Tibial artery (tissue), 4 donors: ENCODE results near the gene EDIL3.

Source experiments
- DNase-seq, 2 donors: peaks; one replicate each; pipeline ENCODE4 v3.0.0-alpha.2; 2019
- H3K27ac ChIP-seq, 2 donors: fragments of 200-600 bp; sonication (generic) in 1 of 2; 1 replicate in 1 of 2; 2 replicates in 1 of 2; pipeline ENCODE4 v1.5.1; 2018 to 2019; ENCODE audit warnings: mild to moderate bottlenecking in 1 of 2
- H3K27me3 ChIP-seq, 2 donors: fragments of 200-600 bp; sonication (generic) in 1 of 2; one replicate each; pipeline versions ENCODE4 v1.5.1 to v1.6.0; 2016 to 2019
- H3K36me3 ChIP-seq, 3 donors: fragments of 200-600 bp; sonication (generic) in 2 of 3; one replicate each; pipeline ENCODE4 v1.5.1; 2016 to 2019; ENCODE audit warnings: mild to moderate bottlenecking in 2 of 3
- H3K4me1 ChIP-seq, 4 donors: fragments of 200-600 bp; sonication (generic) in 2 of 4; 1 replicate in 3 of 4; 2 replicates in 1 of 4; pipeline ENCODE4 v1.5.1; 2016 to 2019
- H3K4me3 ChIP-seq, 2 donors: fragments of 200-600 bp; sonication (generic) in 1 of 2; 1 replicate in 1 of 2; 2 replicates in 1 of 2; pipeline ENCODE4 v1.5.1; 2018 to 2019; ENCODE audit warnings: mild to moderate bottlenecking in 2 of 2
- H3K9me3 ChIP-seq, 3 donors: fragments of 200-600 bp; sonication (generic) in 1 of 3; one replicate each; pipeline ENCODE4 v1.5.1; 2016 to 2019
- intact Hi-C: fragments of 100-400 bp; cut with DNase I; formaldehyde crosslinking; loops from one replicate; pipeline ENCODE4 v1.15.0; 2023; ENCODE audit warnings: low total_unique reads
- TF ChIP-seq, protein P1 (sequence below), 2 experiments: fragments of 200-600 bp in 1 of 2; fragments of 450-650 bp in 1 of 2; IDR thresholded peaks; one replicate each; pipeline ENCODE4 v1.5.1; 2017 to 2019; ENCODE audit warnings: antibody characterized with exemption in 2 of 2, mild to moderate bottlenecking in 1 of 2, moderate library complexity in 1 of 2

Gene EDIL3

DNA sequence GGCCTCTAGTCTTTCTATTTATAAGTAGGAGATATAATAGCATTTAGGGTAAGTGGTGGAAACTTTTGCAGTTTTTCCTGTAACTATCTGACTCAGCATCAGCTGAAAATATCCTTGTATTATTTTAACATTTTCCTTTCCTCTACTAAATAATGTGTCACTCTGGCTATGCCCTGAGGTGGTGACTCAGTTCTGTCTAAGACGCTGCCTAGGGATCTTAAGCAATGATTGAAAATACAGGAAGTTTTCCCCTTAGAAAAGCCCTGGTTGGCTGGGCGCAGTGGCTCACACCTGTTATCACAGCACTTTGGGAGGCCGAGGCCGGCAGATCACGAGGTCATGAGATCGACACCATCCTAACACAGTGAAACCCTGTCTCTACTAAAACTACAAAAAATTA lies 9.3 kb upstream of the EDIL3 start:
- Histone ChIP-seq H3K27me3 (no peaks in the 10 kb centered on the region), H3K4me1 (peaks cover 0 to 58% (median 7%) of the 10 kb centered on the region in 4 donors), H3K9me3 (no peaks in the 10 kb centered on the region), H3K27ac (peak overlapping the region; percentile 74 to 88), H3K36me3 (no peaks in the 10 kb centered on the region), H3K4me3 (peak overlapping the region in 1 of 2 donors; percentile 20)
- peak; percentile 37 to 76 for DNase-seq
- TF ChIP-seq, protein P1, sequence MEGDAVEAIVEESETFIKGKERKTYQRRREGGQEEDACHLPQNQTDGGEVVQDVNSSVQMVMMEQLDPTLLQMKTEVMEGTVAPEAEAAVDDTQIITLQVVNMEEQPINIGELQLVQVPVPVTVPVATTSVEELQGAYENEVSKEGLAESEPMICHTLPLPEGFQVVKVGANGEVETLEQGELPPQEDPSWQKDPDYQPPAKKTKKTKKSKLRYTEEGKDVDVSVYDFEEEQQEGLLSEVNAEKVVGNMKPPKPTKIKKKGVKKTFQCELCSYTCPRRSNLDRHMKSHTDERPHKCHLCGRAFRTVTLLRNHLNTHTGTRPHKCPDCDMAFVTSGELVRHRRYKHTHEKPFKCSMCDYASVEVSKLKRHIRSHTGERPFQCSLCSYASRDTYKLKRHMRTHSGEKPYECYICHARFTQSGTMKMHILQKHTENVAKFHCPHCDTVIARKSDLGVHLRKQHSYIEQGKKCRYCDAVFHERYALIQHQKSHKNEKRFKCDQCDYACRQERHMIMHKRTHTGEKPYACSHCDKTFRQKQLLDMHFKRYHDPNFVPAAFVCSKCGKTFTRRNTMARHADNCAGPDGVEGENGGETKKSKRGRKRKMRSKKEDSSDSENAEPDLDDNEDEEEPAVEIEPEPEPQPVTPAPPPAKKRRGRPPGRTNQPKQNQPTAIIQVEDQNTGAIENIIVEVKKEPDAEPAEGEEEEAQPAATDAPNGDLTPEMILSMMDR (IDR thresholded peaks at IDR 0.05), result peak in 1 of 2 experiments; percentile 8
- intact Hi-C loops, result no loop called here

- no peak for DNase-seq
- peaks cover 0 to 58% (median 7%) of the 10 kb centered on the region in 4 donors for H3K4me1 ChIP-seq
Measured at GRCh38 chr5:84392836-84393235, 8.2 kb upstream of the EDIL3 start.

GRCh38 chr5:84385705-84386104 lies 1.0 kb upstream of the EDIL3 start:
- Histone ChIP-seq H3K27ac (peak overlapping the region; percentile 95 to 98), H3K4me3 (peak overlapping the region; percentile 79 to 88), H3K9me3 (no peaks in the 10 kb centered on the region), H3K27me3 (no peaks in the 10 kb centered on the region), H3K4me1 (peaks cover 0 to 41% (median 9%) of the 10 kb centered on the region in 4 donors), H3K36me3 (no peaks in the 10 kb centered on the region)
- TF ChIP-seq, protein P1 (IDR thresholded peaks at IDR 0.05), result no peak
- intact Hi-C loops, result no loop called here
- no peak for DNase-seq

More at GRCh38 chr5:84392836-84393235, 8.2 kb upstream of the EDIL3 start:
- no peaks in the 10 kb centered on the region for H3K27me3 ChIP-seq
- peak overlapping the region; percentile 74 to 88 for H3K27ac ChIP-seq
- TF ChIP-seq, protein P1 (IDR thresholded peaks at IDR 0.05), result no peak
- H3K4me3 ChIP-seq, result no peak overlapping the region
- intact Hi-C loops, result no loop called here
- no peaks in the 10 kb centered on the region for H3K9me3 ChIP-seq
- no peaks in the 10 kb centered on the region for H3K36me3 ChIP-seq

DNA sequence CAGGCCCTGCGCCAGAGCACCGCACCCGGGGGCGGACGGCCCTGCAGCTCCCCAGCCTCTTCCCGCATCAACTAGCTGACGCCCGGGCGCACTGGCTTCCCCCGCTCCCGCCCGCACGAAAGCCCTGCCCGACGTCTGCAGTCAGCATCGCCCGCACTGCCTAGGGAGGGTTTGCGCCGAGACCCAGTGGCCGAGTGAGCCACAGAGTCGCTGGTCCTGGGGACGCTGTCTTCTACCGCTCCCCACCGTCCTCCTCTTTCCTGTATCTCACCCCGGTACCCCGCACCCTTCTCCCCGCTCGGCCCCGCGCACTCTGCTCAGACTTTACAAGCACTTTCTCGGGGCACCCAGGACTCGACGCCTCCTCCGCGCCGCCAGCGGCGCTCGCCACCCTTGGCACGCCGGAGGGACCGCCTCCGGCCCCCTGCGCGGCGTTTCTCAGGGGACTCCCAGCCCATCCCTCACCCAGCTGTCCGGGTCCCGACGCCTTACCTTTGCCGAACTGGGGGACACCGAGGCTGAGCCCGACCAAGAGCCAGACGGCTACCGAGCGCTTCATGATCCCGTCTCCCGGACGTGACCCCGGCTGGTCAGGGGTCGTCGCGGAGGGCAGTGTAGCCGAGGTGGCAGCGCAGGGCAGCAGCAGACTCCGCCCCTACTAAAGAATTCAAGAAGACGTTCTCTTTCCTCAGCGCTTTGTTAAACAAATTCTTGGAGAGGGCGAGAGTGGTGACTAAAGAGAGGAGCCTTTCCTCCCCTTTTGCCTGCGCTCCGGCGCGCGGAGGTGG lies 670 bp downstream of the EDIL3 start:
- Histone ChIP-seq H3K36me3 (no peaks in the 10 kb centered on the region), H3K27me3 (no peaks in the 10 kb centered on the region), H3K4me1 (peaks cover 0 to 40% (median 20%) of the 10 kb centered on the region in 4 donors), H3K27ac (peak overlapping the region; percentile 95 to 98), H3K9me3 (no peaks in the 10 kb centered on the region), H3K4me3 (peak overlapping the region; percentile 79 to 88)
- intact Hi-C loops, result no loop called here
- peak; percentile 22 to 74 for DNase-seq
- TF ChIP-seq, protein P1 (IDR thresholded peaks at IDR 0.05), result no peak

DNA sequence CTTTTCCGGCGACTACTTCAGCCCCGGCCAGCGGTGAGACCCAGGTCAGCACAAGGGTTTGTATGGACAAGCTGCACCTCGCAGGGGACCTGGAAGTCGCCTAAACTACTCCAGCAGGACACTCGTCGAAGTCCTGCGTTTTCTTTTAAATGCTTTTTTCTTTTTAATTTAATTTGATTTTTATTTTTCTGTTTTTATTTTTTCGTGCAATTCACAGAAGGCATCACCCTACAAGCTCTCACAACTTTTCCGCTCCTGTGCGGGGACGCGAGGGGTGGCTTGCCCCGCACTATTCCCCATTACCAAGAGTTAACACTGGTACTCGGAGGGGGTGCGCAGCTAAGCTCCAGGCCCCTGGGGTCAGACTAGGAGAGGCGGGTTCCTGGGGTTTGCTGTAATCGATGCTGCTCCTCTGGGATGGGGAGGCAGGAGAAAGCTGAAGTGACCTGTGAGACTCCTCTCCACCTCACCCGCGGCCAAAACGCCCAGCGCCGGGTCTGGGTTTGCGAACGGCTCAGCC lies 1.3 kb downstream of the EDIL3 start:
- peaks cover 0 to 46% (median 23%) of the 10 kb centered on the region in 4 donors for H3K4me1 ChIP-seq
- H3K36me3 ChIP-seq, result no peaks in the 10 kb centered on the region
- TF ChIP-seq, protein P1 (IDR thresholded peaks at IDR 0.05), result no peak
- DNase-seq, result peak in 1 of 2 donors; percentile 63
- H3K27ac ChIP-seq, result peak overlapping the region; percentile 95 to 98
- intact Hi-C loops, result no loop called here
- no peaks in the 10 kb centered on the region for H3K27me3 ChIP-seq
- peak overlapping the region; percentile 79 to 88 for H3K4me3 ChIP-seq
- H3K9me3 ChIP-seq, result no peaks in the 10 kb centered on the region
